Fibroblast of skin of abdomen (primary cell): ENCODE measurements around the gene KMO. TPM values are rescaled to one million over a fixed set of nuclear protein-coding genes. Genes with fewer than 3 reads are reported as not detected.
A peak's percentile ranks its signal among the peaks of the same experiment; 100 is the strongest.

Experiments used
- DNase-seq: peaks from one replicate; pipeline ENCODE4 v3.0.0-alpha.2; 2013
- polyA plus RNA-seq, 2 experiments: library from polyadenylated mRNA; unstranded; fragments of 120-200 nt; gene quantifications; one replicate each; pipeline ENCODE4 v1.2.1, GENCODE V29; 2013; ENCODE audit not compliant: insufficient read length in 2 of 2

The KMO gene
- not detected for polyA plus RNA-seq (2013, experiment 1 of 2; ENCODE audit: insufficient read length)
- 0.05 TPM for polyA plus RNA-seq (2013, experiment 2 of 2; ENCODE audit: insufficient read length)

DNA sequence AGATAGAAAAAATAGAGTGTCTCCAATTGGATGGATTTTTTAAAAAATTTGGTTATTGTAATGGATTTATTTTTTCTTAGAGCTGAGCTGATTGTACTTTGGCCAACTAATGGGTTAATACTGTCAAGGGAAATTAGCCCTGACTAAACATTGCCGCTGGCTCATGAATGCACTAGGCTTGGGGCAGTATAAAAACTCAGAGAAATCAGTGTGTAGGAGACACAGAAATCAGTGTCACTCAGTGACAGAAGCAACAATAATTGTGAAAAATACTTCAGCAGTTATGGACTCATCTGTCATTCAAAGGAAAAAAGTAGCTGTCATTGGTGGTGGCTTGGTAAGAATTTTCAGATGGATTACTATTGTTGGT is at the start of gene KMO:
Gene KMO (plus strand): TSS at position 217 of the 370 bp plus-strand sequence. CDS start 67 bp downstream, at position 284.
- DNase-seq, result peak; percentile 2

DNA sequence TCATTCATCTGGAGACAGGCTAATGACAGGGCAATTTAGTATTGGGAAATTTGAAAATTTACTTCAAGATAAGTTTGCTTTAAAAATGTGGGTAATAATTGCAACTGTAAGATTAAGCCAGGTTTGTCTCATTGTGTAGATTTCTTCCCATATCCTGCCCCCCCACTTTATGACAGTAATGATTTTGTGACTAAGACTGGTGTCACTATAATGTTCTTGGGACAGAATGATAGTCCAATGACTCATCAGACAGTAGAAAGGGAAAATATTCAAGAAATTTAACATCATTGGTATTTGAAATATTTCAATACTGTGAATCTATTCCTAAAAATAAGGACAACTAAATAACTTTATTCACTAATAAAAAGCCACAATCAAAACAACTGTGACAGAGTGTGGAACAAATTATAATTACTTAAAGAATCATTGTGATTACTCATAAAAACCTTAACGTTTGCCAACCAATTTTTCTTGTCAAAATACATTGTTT is 49.4 kb upstream of the KMO start:
- DNase-seq, result peak; percentile 82

DNA sequence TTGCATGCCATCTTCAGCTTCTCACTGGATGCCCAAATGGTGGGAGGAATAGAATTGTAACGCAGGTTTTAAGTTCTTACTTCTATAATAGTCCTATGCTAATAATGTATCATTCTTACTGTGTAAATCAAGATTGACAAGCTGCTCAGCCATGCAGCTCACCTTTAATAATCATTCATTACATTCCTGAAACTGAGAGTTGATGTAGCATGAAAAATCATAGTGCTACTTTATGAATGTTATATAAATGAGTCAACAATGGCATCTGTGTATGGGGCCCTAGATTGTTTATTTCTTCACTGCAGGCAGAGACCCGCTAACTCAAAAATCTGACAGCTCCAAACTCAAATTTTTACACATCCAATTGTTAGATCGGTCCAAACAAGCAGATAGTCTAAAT is 47.0 kb upstream of the KMO start:
- DNase-seq, result no peak

DNA sequence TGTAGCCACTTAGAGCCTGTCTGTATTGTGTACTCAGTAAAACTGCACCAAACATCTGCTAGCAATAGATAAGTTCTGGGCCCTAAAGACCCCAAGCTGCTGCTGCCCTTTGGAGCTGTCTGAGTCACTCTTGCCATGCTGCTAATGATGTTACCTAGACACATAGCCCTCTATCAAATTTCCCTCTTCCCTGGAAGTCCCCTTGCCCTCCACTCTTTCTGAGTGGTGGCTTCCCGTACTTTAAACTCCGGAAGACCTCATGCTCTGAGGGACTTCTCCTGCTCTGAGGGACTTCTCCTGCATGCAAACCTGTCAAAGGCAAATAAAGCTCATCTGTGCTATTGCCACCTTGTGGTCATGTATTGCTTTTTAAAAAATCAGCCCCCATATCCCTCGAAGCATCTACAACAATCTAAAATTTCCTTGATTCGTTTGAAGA is 46.6 kb upstream of the KMO start:
- DNase-seq, result no peak

DNA sequence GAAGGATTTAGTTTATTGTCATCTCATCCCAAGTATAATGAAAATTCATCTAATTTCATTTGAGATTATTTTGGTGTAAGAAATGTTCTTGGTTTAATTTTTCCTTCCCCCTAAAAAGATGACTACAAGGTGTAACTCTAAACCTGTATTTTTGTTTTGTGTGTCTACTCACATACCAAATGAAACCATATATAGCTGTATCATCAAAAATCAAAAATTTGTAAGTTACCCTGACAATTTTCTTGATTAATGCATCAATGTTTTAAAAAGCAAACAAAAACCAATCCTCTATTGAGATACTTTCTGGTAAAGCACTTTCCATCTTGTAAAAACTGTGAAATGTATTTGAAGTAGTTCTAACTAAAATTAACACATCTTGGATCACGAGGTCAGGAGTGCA is 43.4 kb upstream of the KMO start:
- no peak for DNase-seq

DNA sequence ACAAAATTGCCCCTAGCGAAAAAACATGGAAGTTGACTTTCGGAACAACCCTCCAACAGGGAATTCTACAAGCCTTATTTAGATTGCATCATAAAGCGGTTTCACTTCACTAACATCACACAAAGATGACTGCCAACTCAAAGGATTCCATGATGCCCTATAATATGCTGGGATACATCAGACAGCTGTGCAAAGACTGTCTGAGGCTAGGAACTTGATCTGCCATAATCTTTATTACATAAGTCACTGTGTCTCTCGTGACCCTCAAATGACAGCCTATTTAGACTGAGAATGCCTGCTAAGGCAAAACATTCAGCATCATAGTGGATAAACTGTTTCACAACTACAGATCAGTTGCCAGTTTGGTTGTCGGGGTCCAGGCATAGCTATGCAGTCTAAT is 36.4 kb upstream of the KMO start:
- DNase-seq, result no peak

DNA sequence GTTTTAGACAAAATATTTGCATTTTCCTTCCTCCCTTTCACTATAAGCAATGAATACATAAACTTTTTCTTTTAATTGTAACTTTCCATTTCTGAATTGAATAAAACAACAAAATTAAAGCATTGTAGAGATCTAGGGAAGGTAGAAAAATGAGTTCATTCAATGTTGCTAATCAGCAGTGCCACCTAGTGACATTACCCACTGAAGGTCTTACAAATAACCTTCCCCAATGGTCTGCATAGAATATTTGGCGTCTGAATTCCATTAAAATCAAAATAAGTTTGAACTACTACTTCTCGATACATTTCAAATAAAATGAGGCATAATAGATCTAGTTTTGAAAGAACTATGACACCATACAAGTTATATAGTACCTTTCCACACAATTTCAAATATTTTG is 32.3 kb upstream of the KMO start:
- DNase-seq, result peak; percentile 36

DNA sequence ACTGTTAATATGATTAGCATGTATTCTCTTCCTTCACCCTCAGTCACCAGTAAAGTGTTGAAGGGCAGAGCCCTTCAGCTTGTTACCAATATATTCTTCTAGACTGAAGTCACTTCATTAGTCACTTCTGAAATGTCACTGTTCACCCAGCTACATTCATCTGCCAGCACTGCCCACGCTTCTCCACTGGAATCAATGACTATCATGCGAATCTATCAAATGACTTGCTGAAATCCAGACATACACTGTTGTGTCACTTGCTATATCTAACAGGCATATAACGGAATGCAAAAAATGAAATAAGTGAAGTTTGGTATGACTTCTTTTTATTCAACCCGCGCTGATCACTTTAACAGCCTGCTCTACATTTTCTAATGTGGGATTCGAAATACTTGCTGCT is 28.7 kb upstream of the KMO start:
- DNase-seq, result no peak

DNA sequence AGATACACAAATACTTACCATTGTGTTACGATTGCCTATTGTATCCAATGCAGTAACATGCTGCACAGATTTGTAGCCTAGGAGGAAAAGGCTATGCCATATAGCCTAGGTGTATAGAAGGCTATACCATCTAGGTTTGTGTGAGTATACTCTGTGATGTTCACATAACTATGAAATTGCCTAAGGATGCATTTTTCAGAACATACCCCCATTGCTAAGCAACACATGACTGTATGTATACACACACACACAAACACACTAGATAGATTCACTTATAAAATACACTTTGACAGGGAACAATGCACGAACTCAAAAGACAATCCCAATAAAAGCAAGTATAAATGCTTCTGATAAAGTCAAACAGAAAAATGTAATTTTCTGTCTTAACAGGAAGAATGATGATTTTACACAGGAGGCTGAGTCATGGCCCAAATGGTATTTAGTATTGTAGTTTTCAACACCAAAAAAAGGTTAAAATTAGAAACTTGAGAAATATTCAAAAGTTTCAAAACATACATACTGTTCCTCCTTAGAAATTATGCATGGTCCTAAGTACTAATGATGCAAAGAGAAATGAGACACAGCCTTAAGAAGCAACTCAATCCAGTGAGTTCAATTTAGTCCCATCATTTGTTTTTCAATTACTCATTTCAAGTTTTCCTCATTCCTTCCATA is 24.9 kb upstream of the KMO start:
- peak; percentile 21 for DNase-seq

DNA sequence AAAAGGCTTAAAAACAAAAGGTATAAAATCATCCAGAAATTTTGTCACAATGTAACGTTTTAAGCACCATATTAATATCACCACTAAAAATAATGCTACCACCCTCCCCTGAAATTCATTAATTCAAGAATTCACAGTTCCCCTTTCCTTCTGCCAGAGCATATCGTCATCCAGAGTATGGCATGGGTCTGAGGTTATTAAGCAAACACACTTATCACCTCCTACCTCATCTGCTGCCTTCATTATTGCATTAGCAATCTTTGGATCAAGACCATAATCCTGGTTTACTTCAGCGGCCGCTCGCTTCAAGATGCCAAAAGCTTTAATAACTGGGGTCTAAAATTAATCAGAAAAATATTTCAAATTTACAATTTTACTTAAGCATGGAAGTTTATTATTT is 18.8 kb upstream of the KMO start:
- no peak for DNase-seq

DNA sequence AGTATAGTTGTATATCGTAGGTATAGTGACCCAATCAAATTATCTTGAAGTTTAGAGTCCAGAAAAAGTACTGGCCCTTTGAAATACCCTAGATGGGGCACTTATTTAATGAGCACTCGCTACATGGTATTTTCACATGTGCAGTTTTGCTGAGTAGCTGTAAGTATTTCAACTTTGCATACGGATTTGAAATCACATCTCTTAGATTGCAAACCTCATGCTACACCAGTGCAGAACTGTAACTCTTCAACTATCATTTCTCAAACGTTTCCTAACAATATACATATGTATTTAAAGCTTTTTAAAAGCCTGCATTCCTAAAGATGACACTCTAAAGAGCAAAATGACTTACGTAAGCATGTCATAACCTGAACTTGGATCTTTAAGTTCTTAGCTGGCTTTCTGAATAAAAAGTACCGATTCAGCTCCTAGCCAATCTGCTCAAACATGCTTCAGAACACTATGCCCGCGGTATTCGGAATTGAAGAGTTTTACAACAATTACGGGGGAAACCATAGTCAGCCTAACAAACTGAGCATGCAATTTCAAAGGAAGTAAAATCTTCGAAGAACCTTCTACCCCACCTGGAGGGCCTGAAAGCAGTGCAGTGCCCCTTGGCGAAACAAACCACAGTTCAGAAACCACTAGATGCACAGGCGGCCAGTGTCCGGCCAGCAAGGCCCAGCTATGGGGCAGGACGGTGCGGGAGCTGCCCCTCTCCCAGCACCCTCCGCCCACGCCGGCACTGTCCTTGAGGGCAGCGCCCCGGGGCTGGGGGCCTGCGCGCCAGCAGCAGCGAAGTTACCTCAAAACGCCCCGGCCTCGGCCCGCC is 13.5 kb upstream of the KMO start:
- DNase-seq, result peak; percentile 14

DNA sequence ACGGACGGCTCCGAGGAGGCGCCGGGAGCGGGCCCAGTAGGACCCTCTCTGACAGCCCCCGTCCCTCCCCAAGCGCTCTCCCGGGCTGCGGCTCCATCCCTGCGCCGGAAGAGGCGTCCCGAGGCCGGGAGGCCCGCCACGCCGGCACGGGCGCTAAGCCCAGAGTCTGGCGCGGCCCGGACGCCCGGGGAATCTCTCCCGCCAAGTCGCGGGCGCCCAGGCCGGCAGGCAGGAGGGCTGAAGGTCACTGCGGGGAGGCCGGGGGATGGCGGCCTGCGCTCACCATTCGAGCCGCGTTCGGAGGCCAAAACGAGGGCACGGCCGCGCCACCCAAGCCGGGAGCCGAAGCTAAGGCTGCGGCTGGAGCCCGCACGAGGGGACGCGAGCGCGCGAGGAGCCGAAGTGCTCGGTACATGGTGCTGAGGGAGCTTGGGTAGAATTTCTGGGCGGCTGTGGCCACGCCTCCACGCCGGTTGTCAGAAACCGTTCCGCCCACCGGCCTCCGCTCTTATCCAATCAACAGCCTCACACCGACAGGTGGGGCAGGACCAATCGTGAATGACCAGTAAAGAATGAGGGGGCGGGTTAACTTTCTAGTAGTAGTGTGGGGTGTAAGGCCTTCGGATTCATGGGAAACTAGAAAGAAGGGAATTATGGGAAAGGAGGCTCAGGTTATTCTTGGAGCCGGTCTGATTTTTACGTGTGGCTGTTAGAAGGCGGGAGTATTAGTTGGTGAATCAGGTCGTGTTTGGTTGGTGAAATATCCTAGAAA is 12.7 kb upstream of the KMO start, which contains the start of gene FH:
Gene FH (minus strand): TSS at position 448 of the 772 bp plus-strand sequence. CDS start 33 bp downstream, at position 415.
- peak; percentile 98 for DNase-seq

DNA sequence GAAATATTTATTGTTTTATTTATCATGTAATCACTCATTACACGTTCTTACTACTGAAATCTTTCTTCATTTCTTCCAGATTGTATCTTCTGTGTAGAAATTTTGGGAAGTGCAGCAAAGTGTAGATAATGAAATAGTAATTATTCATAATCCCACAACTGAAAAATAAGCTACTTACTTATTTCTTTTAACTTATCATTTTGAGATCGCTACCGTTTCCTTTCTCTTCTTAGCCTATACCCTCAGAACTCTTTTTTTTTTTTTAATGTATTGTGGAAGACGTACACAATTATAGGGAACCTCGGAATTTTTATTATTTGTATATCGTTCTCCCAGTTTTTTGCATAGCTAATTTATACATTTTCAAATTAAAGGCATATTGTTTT is 12.1 kb upstream of the KMO start:
- DNase-seq, result no peak

DNA sequence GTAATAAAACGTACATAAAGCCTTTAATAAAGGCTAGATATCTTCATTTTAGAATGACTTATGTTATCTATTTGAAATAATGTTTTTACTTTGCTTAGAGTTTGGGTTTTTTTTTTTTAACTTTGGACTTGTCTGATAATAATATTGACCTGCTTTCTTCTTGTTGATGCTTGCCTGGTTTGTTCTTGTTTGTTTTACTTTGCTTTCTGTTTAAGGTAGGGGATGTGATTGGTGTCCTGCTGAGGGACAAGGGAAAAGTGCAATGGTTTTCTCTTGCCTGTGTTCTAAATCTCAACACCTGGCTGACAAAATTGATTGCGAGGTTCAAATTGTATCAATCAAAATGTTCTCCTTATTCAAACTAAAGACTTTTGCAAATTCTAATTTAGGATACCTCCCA is 10.5 kb upstream of the KMO start:
- no peak for DNase-seq

DNA sequence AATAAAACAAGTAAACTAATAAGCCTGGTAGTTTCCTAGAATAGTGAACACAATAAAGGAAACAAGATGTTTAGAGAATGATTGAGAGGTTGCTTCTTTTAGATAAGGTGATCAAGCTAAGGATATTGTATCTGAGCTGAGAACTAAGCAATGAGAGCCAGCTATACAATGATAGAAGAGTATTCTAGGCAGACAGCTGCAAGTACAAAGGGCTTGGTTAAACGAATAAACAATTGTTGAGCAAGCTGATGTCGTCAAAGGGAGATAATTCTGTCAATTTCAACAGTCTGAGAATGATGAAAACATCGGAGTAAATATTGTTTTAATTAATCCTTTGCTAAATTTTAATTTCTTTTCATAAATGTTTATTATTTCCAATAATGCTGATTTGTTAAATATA is 7.2 kb upstream of the KMO start:
- DNase-seq, result no peak

DNA sequence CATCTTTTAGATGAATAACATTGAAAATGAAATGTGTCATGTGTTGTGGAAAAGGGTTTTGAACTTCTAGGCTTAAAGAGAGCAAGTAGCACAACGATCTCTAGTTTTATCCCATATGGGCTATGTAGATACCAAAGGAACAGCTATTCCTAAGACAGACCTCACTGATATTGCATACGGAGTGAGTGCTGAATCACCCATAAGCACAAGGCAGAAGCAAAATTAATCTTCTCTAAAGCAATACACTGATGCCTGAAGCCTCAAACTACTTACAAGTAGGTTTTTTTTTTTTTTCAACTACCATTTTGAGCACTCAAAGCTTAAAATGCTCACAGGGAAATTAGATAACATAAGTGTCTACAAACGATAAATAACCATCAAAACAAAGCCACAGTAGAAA is 5.0 kb upstream of the KMO start:
- no peak for DNase-seq

DNA sequence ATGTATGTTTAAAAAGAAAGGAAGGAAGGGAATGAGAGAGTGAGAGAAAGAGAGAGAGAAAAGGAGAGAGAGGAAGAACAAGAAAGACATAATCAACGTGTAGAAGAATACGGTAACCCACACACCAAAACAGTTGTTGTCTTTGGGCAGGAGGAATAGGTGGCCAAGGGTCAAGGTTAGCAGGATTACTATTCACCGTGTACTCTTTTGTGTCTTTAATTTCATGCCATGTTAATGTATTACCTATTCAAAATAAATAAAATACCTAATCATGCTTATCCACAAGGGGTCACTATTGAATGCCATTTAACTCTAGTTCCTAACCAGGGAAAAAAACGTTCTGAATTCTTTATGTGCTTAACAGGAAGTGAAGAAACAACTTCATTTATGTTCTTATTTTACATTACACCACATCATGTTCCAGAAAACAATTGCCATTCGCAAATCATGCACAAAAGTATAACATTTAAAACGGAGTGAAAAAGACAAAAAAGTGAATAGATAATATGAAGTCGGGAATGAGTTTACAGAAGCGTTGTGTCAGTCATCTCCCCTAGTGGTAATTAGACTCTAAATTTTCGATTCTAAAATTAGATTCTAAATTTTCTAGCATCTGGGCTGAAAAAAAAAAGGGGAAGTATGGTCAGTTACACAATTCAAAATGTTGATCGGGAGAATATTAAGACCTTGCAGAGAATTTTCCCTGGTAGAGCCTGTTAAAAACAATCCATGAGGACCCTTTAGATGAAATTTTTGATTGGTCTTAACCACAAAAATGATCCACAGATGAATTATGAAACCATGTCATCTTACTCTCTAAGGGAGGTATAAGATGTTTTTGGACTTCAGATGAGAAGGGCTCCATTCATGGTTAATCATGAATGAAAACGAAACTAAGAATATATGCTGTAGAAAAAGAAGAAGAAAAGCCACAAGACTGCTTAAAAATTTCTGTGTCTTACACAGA is 700 bp upstream of the KMO start:
- peak; percentile 67 for DNase-seq

DNA sequence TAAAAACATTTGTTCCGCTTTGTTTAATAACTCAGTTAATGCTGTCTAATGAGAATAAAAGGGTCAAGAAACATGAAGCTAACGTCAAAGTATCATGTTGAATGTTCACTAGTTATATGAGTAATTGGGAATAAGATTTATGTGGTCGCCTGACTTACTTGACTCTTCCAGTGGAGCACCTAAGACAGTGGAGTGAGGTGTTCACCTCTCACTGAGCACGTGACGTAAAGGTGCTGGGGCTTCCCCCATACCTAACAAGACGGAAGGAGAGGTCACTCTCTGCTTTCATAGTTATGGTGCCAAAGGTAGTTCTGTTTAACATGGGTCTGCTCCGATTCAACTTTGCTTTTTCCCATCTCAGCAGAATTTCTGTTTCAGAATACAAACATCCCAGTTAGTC is 686 bp downstream of the KMO start:
- no peak for DNase-seq

DNA sequence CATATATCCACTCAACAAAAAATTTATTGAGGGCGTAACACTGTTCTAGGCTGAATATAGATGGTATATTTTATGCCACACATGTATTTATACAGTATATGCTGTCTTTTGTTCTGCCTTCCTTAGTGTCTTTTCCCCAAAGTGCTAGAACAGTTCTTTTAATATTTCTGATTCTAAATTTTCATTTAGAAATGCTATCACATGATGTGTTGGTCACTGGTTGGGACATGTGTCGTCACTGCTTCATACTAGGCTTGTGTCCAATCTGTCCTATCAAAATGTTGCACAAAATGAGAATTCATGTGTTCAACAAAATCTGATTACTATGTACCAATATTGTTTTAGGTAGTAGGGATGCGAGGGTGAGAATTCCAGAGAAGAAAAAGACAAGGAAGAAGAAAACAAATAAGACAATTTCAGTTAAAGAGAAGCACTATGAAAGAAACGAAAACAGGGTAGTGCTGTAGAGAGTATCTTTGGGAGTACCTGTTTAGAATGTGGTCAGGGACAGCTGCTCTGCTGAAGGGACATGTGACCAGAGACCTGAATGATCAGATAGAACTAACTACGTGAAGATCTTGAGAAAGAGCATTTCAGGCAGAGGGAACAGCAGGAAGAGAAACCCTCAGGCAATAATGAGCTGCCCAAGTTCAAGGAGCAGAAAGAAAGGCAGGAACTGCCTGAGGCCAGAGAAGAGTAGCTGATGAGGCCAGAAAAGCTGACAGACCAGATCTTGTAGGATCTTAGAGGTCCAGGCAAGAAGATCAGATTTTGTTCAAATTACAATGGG is 1.3 kb downstream of the KMO start:
- DNase-seq, result no peak

DNA sequence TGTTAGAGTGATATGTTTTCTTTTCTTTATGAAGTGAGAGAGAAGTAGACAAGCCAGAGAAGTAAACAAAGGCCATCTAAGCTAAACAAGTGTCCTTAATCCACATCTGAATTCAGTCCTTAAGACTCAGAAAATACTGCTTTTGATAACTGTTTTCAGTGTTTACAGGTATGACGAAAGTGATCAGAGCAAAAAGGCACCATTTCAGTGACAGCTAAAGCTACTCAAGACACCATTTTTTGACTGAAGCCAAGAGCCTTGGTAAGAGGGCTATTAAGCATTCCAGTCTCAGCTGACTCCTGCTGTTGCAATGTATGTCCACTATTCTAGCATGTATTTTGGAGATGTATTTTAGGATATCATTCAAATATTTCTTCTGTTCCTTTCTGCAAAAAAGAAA is 4.1 kb downstream of the KMO start:
- DNase-seq, result no peak

DNA sequence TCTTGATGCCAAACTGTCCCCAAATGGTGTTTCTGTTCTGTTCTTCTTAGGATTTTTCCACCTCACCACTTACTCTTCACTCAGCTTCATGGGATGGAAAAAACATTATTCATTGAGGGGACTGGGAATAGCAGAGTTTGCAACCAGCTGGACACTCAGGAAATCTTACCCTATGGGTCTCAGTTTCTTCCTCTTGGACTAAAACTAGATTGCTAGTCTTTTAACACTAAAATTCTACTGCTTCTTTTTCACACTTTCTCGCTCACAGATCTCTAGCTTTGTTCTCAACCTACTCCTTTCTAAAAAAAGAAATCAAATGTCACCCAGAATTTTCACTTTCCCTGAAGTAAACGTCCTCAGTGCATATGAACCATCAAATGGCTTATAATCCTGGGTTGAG is 4.8 kb downstream of the KMO start:
- DNase-seq, result no peak
